ENCODE measurements around the gene CGGBP1.
"Not testable (repeated sequence)": the region's sequence is repeated elsewhere in the genome, so short reads cannot be mapped to it uniquely, and the experiment has no call there.

Gene CGGBP1

GRCh38 chr3:88034491-88035275 lies 24.1 kb downstream of the CGGBP1 start:
- no peak for DNase-seq (ENCODE audit: low read depth, low spot score)

- DNase-seq (ENCODE audit: low read depth, low spot score): no peak
Observed at GRCh38 chr3:88033808-88034207, 25.0 kb downstream of the CGGBP1 start.

GRCh38 chr3:88033079-88033478 lies 25.7 kb downstream of the CGGBP1 start:
- no peak for DNase-seq (ENCODE audit: low read depth, low spot score)

- DNase-seq (ENCODE audit: low read depth, low spot score): no peak
Observed at GRCh38 chr3:88032245-88032644, 26.6 kb downstream of the CGGBP1 start.

GRCh38 chr3:88031642-88032077 lies 27.1 kb downstream of the CGGBP1 start:
- peak; percentile 30 for DNase-seq (ENCODE audit: low read depth, low spot score)

GRCh38 chr3:88030210-88030609 lies 28.6 kb downstream of the CGGBP1 start:
- DNase-seq (ENCODE audit: low read depth, low spot score): no peak

GRCh38 chr3:88028876-88029275 lies 29.9 kb downstream of the CGGBP1 start:
- DNase-seq (ENCODE audit: low read depth, low spot score): no peak

- no peak for DNase-seq (ENCODE audit: low read depth, low spot score)
Observed at GRCh38 chr3:88025001-88025552, 33.7 kb downstream of the CGGBP1 start.

GRCh38 chr3:88019024-88019423 lies 39.8 kb downstream of the CGGBP1 start:
- DNase-seq (ENCODE audit: low read depth, low spot score): no peak

GRCh38 chr3:88015656-88016055 lies 43.1 kb downstream of the CGGBP1 start:
- not testable (repeated sequence) for DNase-seq (ENCODE audit: low read depth, low spot score)

GRCh38 chr3:88013592-88013991 lies 45.2 kb downstream of the CGGBP1 start:
- DNase-seq (ENCODE audit: low read depth, low spot score): no peak

GRCh38 chr3:88010810-88011209 lies 48.0 kb downstream of the CGGBP1 start:
- DNase-seq (ENCODE audit: low read depth, low spot score): no peak

- DNase-seq (ENCODE audit: low read depth, low spot score): no peak
Observed at GRCh38 chr3:88009066-88009465, 49.7 kb downstream of the CGGBP1 start.

GRCh38 chr3:88005066-88005465 lies 53.7 kb downstream of the CGGBP1 start:
- no peak for DNase-seq (ENCODE audit: low read depth, low spot score)

- DNase-seq (ENCODE audit: low read depth, low spot score): no peak
Observed at GRCh38 chr3:88003115-88003755, 55.6 kb downstream of the CGGBP1 start.

GRCh38 chr3:88002448-88002847 lies 56.4 kb downstream of the CGGBP1 start:
- DNase-seq (ENCODE audit: low read depth, low spot score): no peak
